ENCODE measurements around the gene ZNF460.
"Not testable (repeated sequence)": the region's sequence is repeated elsewhere in the genome, so short reads cannot be mapped to it uniquely, and the experiment has no call there.

Gene ZNF460

GRCh38 chr19:57244513-57244912 is 35.8 kb upstream of the ZNF460 start:
- no peak overlapping the region for H3K27ac ChIP-seq
- TF ChIP-seq ZFX (IDR thresholded peaks at IDR 0.05): no peak
- no peak for TF ChIP-seq CTCF (conservative IDR thresholded peaks at IDR 0.05)

- no peak for TF ChIP-seq CTCF (conservative IDR thresholded peaks at IDR 0.05)
- no peak for TF ChIP-seq ZFX (IDR thresholded peaks at IDR 0.05)
- no peak overlapping the region for H3K27ac ChIP-seq
Observed at GRCh38 chr19:57245066-57245465, 35.2 kb upstream of the ZNF460 start.

- TF ChIP-seq ZFX (IDR thresholded peaks at IDR 0.05) (no peak), CTCF (conservative IDR thresholded peaks at IDR 0.05) (no peak)
- no peak overlapping the region for H3K27ac ChIP-seq
Observed at GRCh38 chr19:57245959-57246358, 34.3 kb upstream of the ZNF460 start.

- no peak overlapping the region for H3K27ac ChIP-seq
- TF ChIP-seq CTCF (conservative IDR thresholded peaks at IDR 0.05) (no peak), ZFX (IDR thresholded peaks at IDR 0.05) (no peak)
Observed at GRCh38 chr19:57248646-57249045, 31.6 kb upstream of the ZNF460 start.

- TF ChIP-seq CTCF (conservative IDR thresholded peaks at IDR 0.05) (no peak), ZFX (IDR thresholded peaks at IDR 0.05) (no peak)
Observed at GRCh38 chr19:57249329-57249728, 31.0 kb upstream of the ZNF460 start.

GRCh38 chr19:57253767-57254166 is 26.5 kb upstream of the ZNF460 start:
- not testable (repeated sequence) for H3K27ac ChIP-seq

More at GRCh38 chr19:57249329-57249728, 31.0 kb upstream of the ZNF460 start:
- no peak overlapping the region for H3K27ac ChIP-seq

- no peak overlapping the region for H3K27ac ChIP-seq
- TF ChIP-seq ZFX (IDR thresholded peaks at IDR 0.05) (no peak), CTCF (conservative IDR thresholded peaks at IDR 0.05) (no peak)
Observed at GRCh38 chr19:57262044-57262443, 18.2 kb upstream of the ZNF460 start.

GRCh38 chr19:57263244-57263741 is 17.0 kb upstream of the ZNF460 start:
- H3K27ac ChIP-seq: no peak overlapping the region

More at GRCh38 chr19:57263244-57263741, 17.0 kb upstream of the ZNF460 start:
- TF ChIP-seq ZFX (IDR thresholded peaks at IDR 0.05) (no peak), CTCF (conservative IDR thresholded peaks at IDR 0.05) (no peak)

All from C4-2B (cell line).